IMR-90 (cell line): ENCODE results near the gene TRIM47. TPM values are rescaled to one million over a fixed set of nuclear protein-coding genes. Genes with fewer than 3 reads are reported as not detected.
"Not testable (repeated sequence)": the region's sequence is repeated elsewhere in the genome, so short reads cannot be mapped to it uniquely, and the experiment has no call there.

Source experiments
- ATAC-seq: fragments of 200-7000 bp; cut with Tn5 transposase; 2 replicates; pipeline ENCODE4 v1.9.1; 2020; ENCODE audit warnings: low read depth, mild to moderate bottlenecking, moderate library complexity
- BruUV-seq: library from RNA; stranded (reverse); fragments of 400-500 nt; replicated peaks from 2 replicates; lab custom pipeline; 2021; lab: Mats Ljungman, UMichigan
- CTCF ChIA-PET: fragments of 300-600 bp; formaldehyde crosslinking; extraction: SDS; loops from one replicate; lab custom pipeline; 2021; ENCODE audit warnings: antibody characterized with exemption; lab: Yijun Ruan, JAX
- POLR2A ChIA-PET: fragments of 300-600 bp; sonication (Branson Sonifier 250); formaldehyde crosslinking; loops from one replicate; lab custom pipeline; 2022; ENCODE audit warnings: antibody characterized with exemption; ENCODE audit not compliant: unreplicated experiment; lab: Charles Lee
- DNase-seq: peaks from one replicate; pipeline ENCODE4 v3.0.0; 2013
- H2AFZ ChIP-seq: replicated peaks from 2 replicates; pipeline ENCODE3; 2013; ENCODE audit warnings: low read length, mild to moderate bottlenecking; ENCODE audit not compliant: poor library complexity
- H2AK5ac ChIP-seq: 2 replicates; pipeline ENCODE4 v1.6.1; 2013; ENCODE audit warnings: low read depth, low read length, inconsistent platforms
- H2AK9ac ChIP-seq: replicated peaks from 2 replicates; pipeline ENCODE3; 2013; ENCODE audit warnings: mild to moderate bottlenecking, low read depth, low read length, moderate library complexity; ENCODE audit not compliant: poor library complexity
- H2BK120ac ChIP-seq: 2 replicates; pipeline ENCODE4 v1.6.1; 2013; ENCODE audit warnings: low read depth, low read length, inconsistent platforms
- H2BK15ac ChIP-seq: 3 replicates; pipeline ENCODE4 v1.6.1; 2013; ENCODE audit warnings: low read depth, low read length, inconsistent platforms
- H2BK20ac ChIP-seq: 2 replicates; pipeline ENCODE4 v1.6.1; 2013; ENCODE audit warnings: low read depth, mild to moderate bottlenecking, inconsistent platforms, low read length, moderate library complexity
- H2BK5ac ChIP-seq: 2 replicates; pipeline ENCODE4 v1.6.1; 2013; ENCODE audit warnings: mild to moderate bottlenecking, low read depth, low read length, inconsistent platforms; ENCODE audit not compliant: poor library complexity, severe bottlenecking
- H3K14ac ChIP-seq: replicated peaks from 2 replicates; pipeline ENCODE4 v1.6.1; 2013; ENCODE audit warnings: low read depth, low read length, inconsistent platforms
- H3K18ac ChIP-seq: 2 replicates; pipeline ENCODE4 v1.6.1; 2013; ENCODE audit warnings: low read depth, low read length, control low read depth
- H3K23ac ChIP-seq: 2 replicates; pipeline ENCODE4 v1.6.1; 2013; ENCODE audit warnings: low read depth, low read length, inconsistent platforms
- H3K27ac ChIP-seq: 2 replicates; pipeline ENCODE4 v1.5.1; 2013; ENCODE audit warnings: mild to moderate bottlenecking, control low read depth, low read length; ENCODE audit not compliant: insufficient read depth
- H3K27me3 ChIP-seq: 2 replicates; pipeline ENCODE4 v1.6.1; 2013; ENCODE audit warnings: low read length; ENCODE audit not compliant: control insufficient read depth, insufficient read depth
- H3K36me3 ChIP-seq: 2 replicates; pipeline ENCODE4 v1.6.1; 2013; ENCODE audit warnings: low read length, mixed read lengths; ENCODE audit not compliant: control insufficient read depth, insufficient read depth
- H3K4ac ChIP-seq: 2 replicates; pipeline ENCODE4 v1.6.1; 2013; ENCODE audit warnings: low read depth, low read length, inconsistent platforms
- H3K4me1 ChIP-seq: 2 replicates; pipeline ENCODE4 v1.6.1; 2013; ENCODE audit warnings: low read length, mixed read lengths; ENCODE audit not compliant: control insufficient read depth, insufficient read depth
- H3K4me2 ChIP-seq: 2 replicates; pipeline ENCODE4 v1.6.1; 2013; ENCODE audit warnings: low read depth, mild to moderate bottlenecking, control low read depth, low read length, moderate library complexity
- H3K4me3 ChIP-seq: 2 replicates; pipeline ENCODE4 v1.5.1; 2013; ENCODE audit warnings: low read depth, mild to moderate bottlenecking, control low read depth, low read length, moderate library complexity; ENCODE audit not compliant: insufficient read depth
- H3K56ac ChIP-seq: 2 replicates; pipeline ENCODE4 v1.6.1; 2013; ENCODE audit warnings: low read length, inconsistent platforms; ENCODE audit not compliant: insufficient read depth; ENCODE audit errors: extremely low read depth
- H3K79me1 ChIP-seq, 2 experiments: 2 replicates each; pipeline ENCODE4 v1.6.1; 2013; ENCODE audit warnings: low read length in 2 of 2, inconsistent platforms in 1 of 2, low read depth in 1 of 2
- H3K9ac ChIP-seq: 2 replicates; pipeline ENCODE4 v1.6.1; 2013; ENCODE audit warnings: low read depth, low read length, control low read depth
- H3K9me1 ChIP-seq: 2 replicates; pipeline ENCODE4 v1.6.1; 2013; ENCODE audit warnings: low read length, inconsistent platforms; ENCODE audit not compliant: insufficient read depth
- H3K9me3 ChIP-seq: 2 replicates; pipeline ENCODE4 v1.6.1; 2013; ENCODE audit warnings: low read length; ENCODE audit not compliant: control insufficient read depth, insufficient read depth
- H4K20me1 ChIP-seq: 2 replicates; pipeline ENCODE4 v1.6.1; 2013; ENCODE audit warnings: low read length, inconsistent platforms; ENCODE audit not compliant: insufficient read depth
- H4K5ac ChIP-seq: 2 replicates; pipeline ENCODE4 v1.6.1; 2013; ENCODE audit warnings: mild to moderate bottlenecking, low read depth, low read length, control low read depth
- H4K8ac ChIP-seq, 2 experiments: 2 replicates each; pipeline ENCODE4 v1.6.1; 2013; ENCODE audit warnings: low read depth in 2 of 2, low read length in 2 of 2, control low read depth in 1 of 2, inconsistent platforms in 1 of 2
- H4K91ac ChIP-seq: 2 replicates; pipeline ENCODE4 v1.6.1; 2013; ENCODE audit warnings: low read depth, low read length, inconsistent platforms; ENCODE audit not compliant: insufficient read depth
- MAZ ChIP-seq: IDR thresholded peaks from 2 replicates; pipeline ENCODE4 v1.6.1; 2012; ENCODE audit warnings: low read depth, mild to moderate bottlenecking, low read length, improper control_type of control experiment, moderate library complexity, borderline replicate concordance
- NFE2L2 ChIP-seq: fragments of 150-350 bp; IDR thresholded peaks from 2 replicates; pipeline ENCODE4 v1.6.1; 2016; ENCODE audit warnings: low read depth, mild to moderate bottlenecking, low read length
- WGBS, 2 experiments: methylation state at CpG; one replicate each; pipeline versions ENCODE4 v1.1.5 to v1.1.7; 2013; ENCODE audit warnings: missing lambda C conversion rate in 2 of 2; ENCODE audit not compliant: insufficient read length in 1 of 2; ENCODE audit errors: extremely low coverage in 2 of 2; 5-methylcytosine and 5-hydroxymethylcytosine counted together
- dilution Hi-C: fragments of 300-500 bp; cut with HindIII; formaldehyde crosslinking; loops from one replicate; pipeline ENCODE4 v1.14.3; 2018; ENCODE audit warnings: low sequenced_read_pairs; ENCODE audit not compliant: unreplicated experiment
- in situ Hi-C: fragments of 300-500 bp; cut with MboI; formaldehyde crosslinking; loops from 3 replicates; pipeline ENCODE4 v1.14.3; 2019; ENCODE audit warnings: low sequenced_read_pairs, inconsistent platforms, mixed read lengths
- intact Hi-C: fragments of 100-400 bp; cut with micrococcal nuclease; formaldehyde crosslinking; loops from 2 replicates; pipeline ENCODE4 v1.10.0; 2022
- polyA plus RNA-seq, 3 experiments: library from polyadenylated mRNA; depleted of rRNA; stranded (reverse); fragments of >200 nt; gene quantifications; 2 replicates each; pipeline ENCODE4 v1.2.3, GENCODE V29; 2012; ENCODE audit warnings: low replicate concordance in 1 of 3
- total RNA-seq: library from RNA; depleted of rRNA; stranded (reverse); fragments of >200 nt; gene quantifications from 2 replicates; pipeline ENCODE4 v1.2.3, GENCODE V29; 2012

TRIM47 gene
- total and polyA plus RNA-seq, 2 of the 4 experiments (the other 2 are of a cell fraction): 1.4 to 7.5 TPM

DNA sequence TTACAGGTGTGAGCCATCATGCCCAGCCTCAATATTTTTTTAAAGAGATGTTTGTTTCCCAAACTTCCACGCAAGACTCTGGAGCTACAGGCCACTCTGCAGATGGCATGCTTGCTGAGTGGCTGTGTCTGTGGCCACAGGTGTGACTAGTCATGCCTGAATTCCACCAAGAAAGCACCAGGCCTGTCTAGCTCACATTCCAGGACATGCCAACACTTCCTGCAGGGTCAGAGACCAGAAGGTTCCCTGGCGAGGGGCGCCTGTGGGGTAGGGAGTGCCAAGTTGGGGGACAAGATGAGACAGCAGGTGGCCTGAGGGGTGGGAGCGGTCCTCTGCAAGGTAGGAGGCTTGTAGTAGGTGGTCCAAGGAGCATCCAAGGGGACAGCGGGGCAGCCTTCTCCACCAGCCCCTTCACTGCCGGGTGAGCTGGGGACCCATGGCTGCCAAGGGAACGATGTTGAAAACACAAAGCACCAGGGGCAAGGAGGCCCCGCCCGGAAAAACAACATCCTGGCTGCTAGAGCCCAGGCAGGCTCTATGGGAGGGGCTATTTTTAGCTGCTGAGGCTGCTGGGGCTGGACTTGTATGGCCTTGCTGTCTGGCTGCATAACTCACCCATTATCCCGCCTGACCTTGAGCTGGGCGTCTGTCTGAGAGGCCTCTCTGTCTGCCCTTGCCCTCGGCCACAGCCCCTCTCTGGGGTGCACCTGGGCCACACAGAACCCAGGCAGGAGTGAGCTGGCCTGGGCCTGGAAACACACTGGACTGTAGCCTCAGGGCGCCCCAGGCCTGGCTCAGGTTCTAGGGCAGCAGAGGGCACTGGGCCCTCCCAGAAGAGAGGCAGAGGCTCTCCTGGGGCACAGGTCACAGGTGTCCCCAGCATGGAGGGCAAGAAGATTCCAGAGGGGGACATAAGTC lies 5.7 kb downstream of the TRIM47 start:
- H3K79me1 ChIP-seq: peaks cover 5 to 43% of the 10 kb centered on the region in 2 experiments; a peak in 3 of 4 replicates
- peak overlapping the region; percentile 35; the same call in 1 of the 2 replicates for H3K18ac ChIP-seq
- CTCF ChIA-PET: interaction anchor here (1.0 kb wide), 1 partner anchor 11 kb away, joined by 3 read pairs; no protein-coding TSS in a partner anchor

DNA sequence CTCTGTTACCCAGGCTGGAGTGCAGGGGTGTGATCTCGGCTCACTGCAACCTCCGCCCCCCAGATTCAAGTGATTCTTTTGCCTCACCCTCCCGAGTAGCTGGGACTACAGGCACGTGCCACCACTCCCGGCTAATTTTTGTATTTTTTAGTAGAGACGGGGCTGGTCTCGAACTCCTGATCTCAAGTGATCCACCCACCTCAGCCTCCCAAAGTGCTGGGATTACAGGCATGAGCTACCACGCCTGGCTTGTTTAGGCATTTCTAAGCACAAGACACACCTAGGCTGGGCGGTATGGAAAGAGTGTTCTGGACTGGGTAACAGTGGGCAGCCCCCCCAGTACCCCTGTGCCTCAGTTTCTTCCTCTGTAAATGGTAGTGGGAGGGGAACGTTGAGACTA lies 8.2 kb downstream of the TRIM47 start:
- H3K4me1 ChIP-seq: peaks cover 24% of the 10 kb centered on the region
- peak overlapping the region; percentile 95 for H3K14ac ChIP-seq
- H3K23ac ChIP-seq: peak overlapping the region; percentile 93; the same call in 1 of the 2 replicates
- 47% methylated on average over 5 of the region's 10 CpGs; no CpG with 5 or more reads in 1 of the 2 experiments for WGBS, 2 experiments
- H3K27me3 ChIP-seq, DNase-seq, H2BK20ac ChIP-seq, POLR2A ChIA-PET, H3K9me3 ChIP-seq, H3K4me3 ChIP-seq, BruUV-seq, H2AK9ac ChIP-seq, dilution Hi-C loops, H3K36me3 ChIP-seq, CTCF ChIA-PET, in situ Hi-C loops, H4K20me1 ChIP-seq, ATAC-seq: not testable (repeated sequence)
- peak overlapping the region; percentile 83; the same call in 1 of the 2 replicates for H3K9ac ChIP-seq
- peak overlapping the region; percentile 98 for H3K4ac ChIP-seq
- H2BK15ac ChIP-seq: peak overlapping the region; percentile 49; the same call in 2 of the 3 replicates
- peak overlapping the region; percentile 64; the same call in 1 of the 2 replicates for H3K4me2 ChIP-seq
- H3K27ac ChIP-seq: peak overlapping the region; percentile 94; the same call in 1 of the 2 replicates
- H4K5ac ChIP-seq: peak overlapping the region; percentile 96
- peaks cover 13% of the 10 kb centered on the region for H3K9me1 ChIP-seq
- peaks cover 5 to 26% of the 10 kb centered on the region in 2 experiments; a peak in 3 of 4 replicates for H3K79me1 ChIP-seq
- peak overlapping the region; percentile 86; the same call in 1 of the 2 replicates for H2BK120ac ChIP-seq
- H2AFZ ChIP-seq: peak overlapping the region; percentile 95
- H3K18ac ChIP-seq: peak overlapping the region; percentile 86; the same call in 1 of the 2 replicates
- peak overlapping the region; percentile 57 for H3K56ac ChIP-seq
- peak overlapping the region; percentile 95 for H4K91ac ChIP-seq
- H4K8ac ChIP-seq: peak overlapping the region; percentile 94 to 97; a peak in 3 of 4 replicates
- peak overlapping the region; percentile 89; the same call in 1 of the 2 replicates for H2AK5ac ChIP-seq
- peak overlapping the region; percentile 77 for H2BK5ac ChIP-seq
- intact Hi-C loops: loop anchor here (10.0 kb wide), 1 partner anchor 85 kb away; the partner anchor contains the start of gene UNK

More for the DNA sequence above, 5.7 kb downstream of the TRIM47 start:
- H3K9me3 ChIP-seq: no peaks in the 10 kb centered on the region
- peak overlapping the region; percentile 31 for H2BK5ac ChIP-seq
- H2BK120ac ChIP-seq: peak overlapping the region; percentile 85
- H3K4ac ChIP-seq: peak overlapping the region; percentile 89
- no peaks in the 10 kb centered on the region for H3K27me3 ChIP-seq
- peak overlapping the region; percentile 40 for H4K5ac ChIP-seq
- H3K9me1 ChIP-seq: peaks cover 16% of the 10 kb centered on the region
- no peak overlapping the region for H3K56ac ChIP-seq
- H3K9ac ChIP-seq: no peak overlapping the region
- peak overlapping the region; percentile 51 for H3K27ac ChIP-seq
- 0% methylated on average over 1 of the region's 13 CpGs; no CpG with 5 or more reads in 1 of the 2 experiments for WGBS, 2 experiments
- H2AFZ ChIP-seq: peak overlapping the region; percentile 87
- in situ Hi-C loops: no loop called here
- H2BK20ac ChIP-seq: peak overlapping the region; percentile 60
- dilution Hi-C loops: no loop called here
- no TSS peak for BruUV-seq
- H4K91ac ChIP-seq: peak overlapping the region; percentile 69
- H2AK5ac ChIP-seq: peak overlapping the region; percentile 87; the same call in 1 of the 2 replicates
- H3K14ac ChIP-seq: peak overlapping the region; percentile 55
- peaks cover 40% of the 10 kb centered on the region for H3K4me1 ChIP-seq
- POLR2A ChIA-PET: interaction anchor here (1.2 kb wide), 1 partner anchor 93 kb away, joined by 4 read pairs; a partner anchor contains a TSS
- intact Hi-C loops: loop anchor here (10.0 kb wide), 1 partner anchor 88 kb away; the partner anchor contains the start of gene UNK
- H4K20me1 ChIP-seq: peaks cover 10% of the 10 kb centered on the region; the same call in 1 of the 2 replicates
- no peak for TF ChIP-seq NFE2L2
- peak; percentile 68 for TF ChIP-seq MAZ
- peak overlapping the region; percentile 66; the same call in 1 of the 3 replicates for H2BK15ac ChIP-seq
- H3K36me3 ChIP-seq: peaks cover 6% of the 10 kb centered on the region; the same call in 1 of the 2 replicates
- DNase-seq (peak; percentile 63), ATAC-seq (peak; percentile 40)
- peak overlapping the region; percentile 53; the same call in 1 of the 2 replicates for H3K23ac ChIP-seq
- no peak overlapping the region for H3K4me3 ChIP-seq
- H4K8ac ChIP-seq: peak overlapping the region; percentile 76 to 89; a peak in 3 of 4 replicates
- H2AK9ac ChIP-seq: peak overlapping the region; percentile 84
- peak overlapping the region; percentile 24; the same call in 1 of the 2 replicates for H3K4me2 ChIP-seq
